ENCODE measurements around the gene INSIG2. TPM values are rescaled to one million over a fixed set of nuclear protein-coding genes. Genes with fewer than 3 reads are reported as not detected.

INSIG2 gene
- 46.4 TPM for polyA plus RNA-seq (2012; ENCODE audit: missing spikeins)

GRCh38 chr2:118088051-118089024 is at the start of gene INSIG2:
Gene INSIG2, plus strand, starts transcription at chr2:118088471. Its CDS starts 8,086 bp downstream, at chr2:118096557.
- DNase-seq (ENCODE audit: insufficient read length) (peak; percentile 71), FAIRE-seq (peak; percentile 99)
- TF ChIP-seq POLR2AphosphoS5 (IDR thresholded peaks at IDR 0.05; ENCODE audit: low read depth, low read length), result no peak
- peak; percentile 43; the same call in 1 of the 2 replicates for TF ChIP-seq POLR2A (IDR thresholded peaks at IDR 0.05; ENCODE audit: low read depth, low read length)
- no peak for TF ChIP-seq TAF1 (IDR thresholded peaks at IDR 0.05; ENCODE audit: borderline replicate concordance, low read depth, low read length)

DNA sequence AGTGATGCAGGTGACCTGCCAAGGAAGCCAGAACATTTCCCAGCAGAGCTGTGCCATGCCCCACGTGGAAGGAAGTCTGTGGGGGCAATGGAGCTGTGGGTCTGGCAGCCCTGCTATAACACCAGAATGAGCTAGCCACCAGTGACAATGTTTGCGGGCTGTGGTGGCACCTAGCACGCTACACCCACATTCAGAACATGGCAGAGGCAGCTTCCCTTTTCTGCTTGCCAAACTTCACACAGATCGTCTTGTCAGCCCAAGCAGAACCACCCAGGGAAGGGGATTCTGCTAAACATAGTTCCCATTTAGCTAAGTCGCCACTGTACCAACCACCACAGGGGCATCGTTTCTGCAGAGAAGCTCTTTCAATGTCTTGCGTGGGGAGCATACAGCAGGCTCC is 47.4 kb upstream of the INSIG2 start:
- FAIRE-seq, result no peak
- TF ChIP-seq POLR2AphosphoS5 (IDR thresholded peaks at IDR 0.05; ENCODE audit: low read depth, low read length) (no peak), TAF1 (IDR thresholded peaks at IDR 0.05; ENCODE audit: borderline replicate concordance, low read depth, low read length) (no peak), POLR2A (IDR thresholded peaks at IDR 0.05; ENCODE audit: low read depth, low read length) (no peak)
- no peak for DNase-seq (ENCODE audit: insufficient read length)

GRCh38 chr2:118044103-118044716 is 44.1 kb upstream of the INSIG2 start:
- no peak for TF ChIP-seq POLR2A (IDR thresholded peaks at IDR 0.05; ENCODE audit: low read depth, low read length)
- TF ChIP-seq POLR2AphosphoS5 (IDR thresholded peaks at IDR 0.05; ENCODE audit: low read depth, low read length), result no peak
- TF ChIP-seq TAF1 (IDR thresholded peaks at IDR 0.05; ENCODE audit: borderline replicate concordance, low read depth, low read length), result no peak
- DNase-seq (ENCODE audit: insufficient read length) (no peak), FAIRE-seq (no peak)

- TF ChIP-seq POLR2A (IDR thresholded peaks at IDR 0.05; ENCODE audit: low read depth, low read length) (no peak), POLR2AphosphoS5 (IDR thresholded peaks at IDR 0.05; ENCODE audit: low read depth, low read length) (no peak), TAF1 (IDR thresholded peaks at IDR 0.05; ENCODE audit: borderline replicate concordance, low read depth, low read length) (no peak)
- FAIRE-seq (no peak), DNase-seq (ENCODE audit: insufficient read length) (no peak)
These were observed 43.4 kb upstream of the INSIG2 start for GRCh38 chr2:118044854-118045253.

DNA sequence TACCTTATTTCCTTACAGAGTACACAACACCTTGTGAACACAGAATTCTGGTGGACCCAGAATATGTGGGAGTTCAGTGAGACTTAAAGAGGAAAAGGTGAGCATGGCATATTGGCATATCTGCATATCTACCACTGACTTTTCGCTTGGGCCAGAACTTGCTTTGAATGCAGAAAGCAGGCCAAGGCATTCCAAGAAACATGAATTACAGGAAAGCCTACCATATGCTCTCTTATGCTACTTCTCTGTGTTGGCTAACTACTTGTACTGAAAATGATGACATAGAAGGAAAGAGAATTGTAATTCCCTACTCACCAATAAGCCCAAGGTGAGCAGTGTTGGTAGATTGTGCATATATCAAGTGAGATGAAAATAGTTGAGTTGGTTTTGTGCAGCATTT is 43.0 kb upstream of the INSIG2 start:
- FAIRE-seq, result no peak
- DNase-seq (ENCODE audit: insufficient read length), result no peak
- TF ChIP-seq TAF1 (IDR thresholded peaks at IDR 0.05; ENCODE audit: borderline replicate concordance, low read depth, low read length), result no peak
- TF ChIP-seq POLR2AphosphoS5 (IDR thresholded peaks at IDR 0.05; ENCODE audit: low read depth, low read length), result no peak
- no peak for TF ChIP-seq POLR2A (IDR thresholded peaks at IDR 0.05; ENCODE audit: low read depth, low read length)

GRCh38 chr2:118046634-118047210 is 41.5 kb upstream of the INSIG2 start:
- peak; percentile 81 for FAIRE-seq
- TF ChIP-seq TAF1 (IDR thresholded peaks at IDR 0.05; ENCODE audit: borderline replicate concordance, low read depth, low read length) (no peak), POLR2A (IDR thresholded peaks at IDR 0.05; ENCODE audit: low read depth, low read length) (no peak), POLR2AphosphoS5 (IDR thresholded peaks at IDR 0.05; ENCODE audit: low read depth, low read length) (no peak)
- DNase-seq (ENCODE audit: insufficient read length), result no peak

DNA sequence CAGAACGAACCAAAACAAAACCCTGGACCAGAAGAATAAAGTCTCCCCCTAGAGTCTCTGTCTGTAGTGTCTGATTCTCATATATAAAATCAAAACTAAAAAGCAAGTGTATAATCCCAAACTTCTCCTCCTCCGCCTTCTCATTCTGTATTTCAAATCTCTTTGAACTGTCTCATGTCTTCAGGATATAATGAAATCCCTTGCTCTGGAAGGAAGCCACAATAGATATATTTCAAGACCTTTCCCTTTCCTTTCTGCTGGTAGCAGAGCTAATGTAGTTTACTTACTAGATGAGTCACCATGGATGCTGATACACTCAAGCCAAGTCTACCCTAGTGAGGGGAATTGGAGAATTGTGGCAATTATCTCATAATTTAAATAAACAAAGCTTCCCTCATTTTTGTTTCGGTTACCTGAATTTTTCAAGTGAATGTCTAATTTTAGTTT is 40.9 kb upstream of the INSIG2 start:
- FAIRE-seq (no peak), DNase-seq (ENCODE audit: insufficient read length) (no peak)
- no peak for TF ChIP-seq TAF1 (IDR thresholded peaks at IDR 0.05; ENCODE audit: borderline replicate concordance, low read depth, low read length)
- no peak for TF ChIP-seq POLR2A (IDR thresholded peaks at IDR 0.05; ENCODE audit: low read depth, low read length)
- TF ChIP-seq POLR2AphosphoS5 (IDR thresholded peaks at IDR 0.05; ENCODE audit: low read depth, low read length), result no peak

- TF ChIP-seq POLR2AphosphoS5 (IDR thresholded peaks at IDR 0.05; ENCODE audit: low read depth, low read length) (no peak), POLR2A (IDR thresholded peaks at IDR 0.05; ENCODE audit: low read depth, low read length) (no peak), TAF1 (IDR thresholded peaks at IDR 0.05; ENCODE audit: borderline replicate concordance, low read depth, low read length) (no peak)
- FAIRE-seq, result no peak
- no peak for DNase-seq (ENCODE audit: insufficient read length)
These were observed 39.9 kb upstream of the INSIG2 start for GRCh38 chr2:118048401-118048800.

GRCh38 chr2:118049140-118049815 is 39.0 kb upstream of the INSIG2 start:
- DNase-seq (ENCODE audit: insufficient read length), result no peak
- FAIRE-seq, result no peak
- TF ChIP-seq TAF1 (IDR thresholded peaks at IDR 0.05; ENCODE audit: borderline replicate concordance, low read depth, low read length), result no peak
- no peak for TF ChIP-seq POLR2AphosphoS5 (IDR thresholded peaks at IDR 0.05; ENCODE audit: low read depth, low read length)
- no peak for TF ChIP-seq POLR2A (IDR thresholded peaks at IDR 0.05; ENCODE audit: low read depth, low read length)

GRCh38 chr2:118049816-118050140 is 38.5 kb upstream of the INSIG2 start:
- DNase-seq (ENCODE audit: insufficient read length), result no peak
- FAIRE-seq, result peak; percentile 76
- no peak for TF ChIP-seq TAF1 (IDR thresholded peaks at IDR 0.05; ENCODE audit: borderline replicate concordance, low read depth, low read length)

- TF ChIP-seq POLR2AphosphoS5 (IDR thresholded peaks at IDR 0.05; ENCODE audit: low read depth, low read length) (no peak), POLR2A (IDR thresholded peaks at IDR 0.05; ENCODE audit: low read depth, low read length) (no peak), TAF1 (IDR thresholded peaks at IDR 0.05; ENCODE audit: borderline replicate concordance, low read depth, low read length) (no peak)
- DNase-seq (ENCODE audit: insufficient read length), result no peak
- no peak for FAIRE-seq
These were observed 37.9 kb upstream of the INSIG2 start for GRCh38 chr2:118050386-118050785.

Data from GM12892 (cell line).